ENCODE measurements around the gene SMC4.
"Not testable (repeated sequence)": the region's sequence is repeated elsewhere in the genome, so short reads cannot be mapped to it uniquely, and the experiment has no call there.

Gene SMC4

DNA sequence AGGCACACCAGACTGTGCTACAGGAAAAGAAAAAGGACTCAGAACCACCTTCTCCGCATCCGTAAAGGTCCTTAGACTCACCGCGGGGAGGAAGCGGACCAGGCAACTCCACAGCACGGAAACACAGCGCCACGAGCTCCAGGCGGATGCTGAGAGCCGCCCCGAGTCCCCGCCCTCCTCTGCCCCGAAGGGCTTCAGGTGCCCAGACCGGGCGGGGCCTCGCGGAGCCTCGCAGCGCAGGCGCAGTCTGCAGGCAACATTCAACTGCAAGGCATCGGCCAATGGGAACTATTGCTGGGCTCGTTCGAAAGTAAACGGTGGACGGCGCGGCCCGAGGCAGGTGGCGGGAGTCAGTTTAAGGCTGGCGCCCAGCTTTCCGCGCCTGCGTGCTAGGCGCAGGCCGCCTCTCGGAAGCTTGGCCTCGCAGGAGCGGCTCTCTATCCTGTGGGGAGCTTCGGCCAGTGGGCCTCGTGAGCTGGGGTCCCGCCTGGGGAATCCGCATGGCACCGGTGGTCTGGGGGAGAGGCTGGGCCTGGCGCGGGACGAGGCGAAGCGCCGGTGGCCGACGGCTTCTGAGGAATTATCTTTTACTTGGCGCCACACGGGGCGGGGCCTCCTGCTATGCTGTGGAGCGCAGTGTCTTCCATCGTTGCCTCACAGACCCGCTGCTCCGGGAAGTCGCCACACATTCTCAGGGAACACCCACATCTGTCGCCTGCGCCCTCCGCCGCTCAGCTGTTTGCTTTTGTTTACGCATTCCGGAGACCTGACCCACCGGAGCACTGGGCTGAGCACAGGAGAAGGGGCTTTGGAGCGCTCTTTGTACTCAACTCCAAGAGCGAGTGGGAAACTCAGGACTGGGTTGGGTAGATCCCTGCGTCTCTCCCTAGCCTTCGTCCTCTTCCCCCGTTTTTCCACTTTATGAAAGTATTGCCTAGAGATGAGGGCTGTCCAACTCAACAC lies 50.5 kb downstream of the SMC4 start, which contains the start of gene TRIM59:
TSS of gene TRIM59 (minus strand) at position 151 of the 963 bp plus-strand sequence. CDS start 10,603 bp downstream, outside the sequence.
- peaks cover 35% of the 10 kb centered on the region for H3K4me1 ChIP-seq (ENCODE audit: control insufficient read depth, insufficient read depth, low read length)
- H3K36me3 ChIP-seq (ENCODE audit: insufficient read depth, low read length) = peaks cover 12% of the 10 kb centered on the region
- no peaks in the 10 kb centered on the region for H3K9me3 ChIP-seq (replicated peaks; ENCODE audit: low read length)
- peak within 1 kb of the TSS; percentile 82 for H3K4me2 ChIP-seq (ENCODE audit: low read length)
- H3K4me3 ChIP-seq (ENCODE audit: low read length) = peak within 1 kb of the TSS; percentile 81
- H3K9ac ChIP-seq (ENCODE audit: low read depth, low read length) = peak within 1 kb of the TSS; percentile 81
- H3K27me3 ChIP-seq (ENCODE audit: control insufficient read depth, insufficient read depth, low read length) = no peaks in the 10 kb centered on the region

DNA sequence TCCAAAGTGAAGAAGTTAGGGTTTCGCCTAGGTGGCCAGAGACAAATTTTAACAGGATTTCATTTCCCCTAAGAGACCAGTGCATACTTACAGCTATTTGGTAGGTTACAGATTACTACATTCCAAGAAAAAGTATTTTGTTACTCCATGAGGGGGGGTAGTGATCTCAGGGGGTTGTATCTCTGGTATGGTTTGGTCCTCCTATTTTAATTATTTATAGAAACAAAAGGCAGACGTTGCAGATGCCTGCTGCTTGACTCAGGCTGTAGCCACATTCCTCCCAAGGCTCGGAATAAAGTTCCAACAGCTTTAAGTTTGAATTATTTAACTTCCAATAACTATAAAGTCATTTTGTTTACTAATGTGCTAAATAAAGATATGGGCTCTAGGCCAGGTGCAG lies 51.4 kb downstream of the SMC4 start:
- H3K9me3 ChIP-seq (replicated peaks; ENCODE audit: low read length) = no peaks in the 10 kb centered on the region
- H3K4me1 ChIP-seq (ENCODE audit: control insufficient read depth, insufficient read depth, low read length) = peaks cover 35% of the 10 kb centered on the region
- H3K36me3 ChIP-seq (ENCODE audit: insufficient read depth, low read length) = peaks cover 8% of the 10 kb centered on the region
- H3K4me2 ChIP-seq (ENCODE audit: low read length) = peak overlapping the region; percentile 82
- H3K4me3 ChIP-seq (ENCODE audit: low read length) = peak overlapping the region; percentile 81
- H3K9ac ChIP-seq (ENCODE audit: low read depth, low read length) = peak overlapping the region; percentile 81
- H3K27me3 ChIP-seq (ENCODE audit: control insufficient read depth, insufficient read depth, low read length) = no peaks in the 10 kb centered on the region

DNA sequence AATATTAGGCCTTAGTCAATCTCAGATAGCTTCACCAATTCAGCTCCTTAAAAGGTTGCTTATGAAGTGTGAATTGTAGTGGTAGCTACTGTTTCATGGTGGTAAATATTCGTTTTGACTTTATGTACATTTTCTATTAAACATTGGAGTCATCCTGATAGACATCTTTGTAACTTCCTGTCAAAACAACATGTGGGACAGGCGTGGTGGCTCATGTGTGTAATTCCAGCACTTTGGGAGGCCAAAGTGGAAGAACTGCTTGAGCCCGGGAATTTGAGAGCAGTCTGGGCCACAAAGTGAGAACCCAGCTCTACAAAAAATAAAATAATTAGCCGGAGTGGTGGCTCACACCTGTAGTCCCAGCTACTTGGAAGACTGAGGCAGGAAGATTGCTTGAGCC lies 52.2 kb downstream of the SMC4 start:
- no peak overlapping the region for H3K4me2 ChIP-seq (ENCODE audit: low read length)
- no peaks in the 10 kb centered on the region for H3K9me3 ChIP-seq (replicated peaks; ENCODE audit: low read length)
- no peak overlapping the region for H3K9ac ChIP-seq (ENCODE audit: low read depth, low read length)
- H3K27me3 ChIP-seq (ENCODE audit: control insufficient read depth, insufficient read depth, low read length) = no peaks in the 10 kb centered on the region
- peaks cover 2% of the 10 kb centered on the region for H3K36me3 ChIP-seq (ENCODE audit: insufficient read depth, low read length)
- peaks cover 33% of the 10 kb centered on the region for H3K4me1 ChIP-seq (ENCODE audit: control insufficient read depth, insufficient read depth, low read length)
- H3K4me3 ChIP-seq (ENCODE audit: low read length) = no peak overlapping the region

DNA sequence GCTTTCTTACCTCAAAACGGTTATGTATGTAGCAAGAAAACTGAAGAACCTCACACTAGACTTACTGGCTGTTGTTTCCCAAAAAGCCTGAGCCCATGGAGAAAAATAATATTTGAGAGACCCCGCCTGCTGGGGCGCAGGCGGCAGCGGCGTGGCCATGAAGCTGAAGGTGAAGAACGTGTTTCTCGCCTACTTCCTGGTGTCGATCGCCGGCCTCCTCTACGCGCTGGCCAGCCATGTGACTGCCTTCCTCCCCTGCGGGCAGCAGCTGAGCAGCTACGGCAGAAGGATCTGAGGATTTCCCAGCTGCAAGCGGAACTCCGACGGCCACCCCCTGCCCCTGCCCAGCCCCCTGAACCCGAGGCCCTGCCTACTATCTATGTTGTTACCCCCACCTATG lies 52.8 kb downstream of the SMC4 start:
- H3K27me3 ChIP-seq (ENCODE audit: control insufficient read depth, insufficient read depth, low read length); H3K9me3 ChIP-seq (replicated peaks; ENCODE audit: low read length); H3K4me2 ChIP-seq (ENCODE audit: low read length); H3K4me3 ChIP-seq (ENCODE audit: low read length); H3K36me3 ChIP-seq (ENCODE audit: insufficient read depth, low read length); H3K9ac ChIP-seq (ENCODE audit: low read depth, low read length): not testable (repeated sequence)
- peaks cover 28% of the 10 kb centered on the region for H3K4me1 ChIP-seq (ENCODE audit: control insufficient read depth, insufficient read depth, low read length)

DNA sequence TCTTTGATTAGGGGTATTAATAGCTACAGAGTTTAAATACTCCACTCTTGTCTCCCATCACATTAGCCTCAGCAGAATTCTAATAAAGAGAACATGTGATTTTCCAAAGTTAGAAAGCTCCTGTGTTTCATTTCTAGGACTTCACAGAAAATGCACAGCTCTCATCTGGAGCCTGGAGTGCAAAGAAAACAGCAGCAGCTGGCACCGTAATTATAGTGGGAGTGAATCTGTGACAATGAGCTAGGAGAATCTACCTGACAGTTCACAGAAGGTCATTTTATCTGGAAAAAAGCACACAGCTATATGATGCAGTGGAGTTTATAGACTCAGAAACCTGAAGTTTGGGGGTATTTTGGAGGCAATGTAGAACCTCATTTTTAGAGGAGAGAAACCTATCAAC lies 55.5 kb downstream of the SMC4 start:
- Histone ChIP-seq H3K9me3 (replicated peaks; ENCODE audit: low read length) (no peaks in the 10 kb centered on the region), H3K27me3 (ENCODE audit: control insufficient read depth, insufficient read depth, low read length) (peaks cover 3% of the 10 kb centered on the region), H3K4me2 (ENCODE audit: low read length) (no peak overlapping the region), H3K4me1 (ENCODE audit: control insufficient read depth, insufficient read depth, low read length) (peaks cover 17% of the 10 kb centered on the region), H3K4me3 (ENCODE audit: low read length) (no peak overlapping the region), H3K9ac (ENCODE audit: low read depth, low read length) (no peak overlapping the region), H3K36me3 (ENCODE audit: insufficient read depth, low read length) (no peaks in the 10 kb centered on the region)

DNA sequence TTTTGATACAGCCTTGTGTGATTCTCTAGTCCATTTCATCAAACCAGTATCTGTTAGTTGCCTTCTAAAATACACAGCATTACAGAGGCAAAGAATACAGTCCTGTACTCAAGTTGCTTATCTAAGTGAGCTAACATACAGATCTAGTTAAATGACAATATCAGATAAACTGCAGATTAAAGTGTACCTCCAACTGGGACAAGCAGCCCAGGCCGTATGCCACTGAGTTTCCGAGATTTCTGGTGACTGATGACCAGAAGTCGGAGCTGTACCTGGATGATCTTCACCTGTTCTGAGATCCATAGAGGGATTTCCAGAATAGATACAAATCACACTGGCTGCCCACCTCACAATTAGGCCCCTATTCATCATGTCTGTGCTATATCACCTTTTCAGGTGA lies 56.4 kb downstream of the SMC4 start:
- Histone ChIP-seq H3K4me2 (ENCODE audit: low read length) (no peak overlapping the region), H3K36me3 (ENCODE audit: insufficient read depth, low read length) (no peaks in the 10 kb centered on the region), H3K27me3 (ENCODE audit: control insufficient read depth, insufficient read depth, low read length) (peaks cover 3% of the 10 kb centered on the region), H3K4me3 (ENCODE audit: low read length) (no peak overlapping the region), H3K9ac (ENCODE audit: low read depth, low read length) (no peak overlapping the region), H3K9me3 (replicated peaks; ENCODE audit: low read length) (no peaks in the 10 kb centered on the region), H3K4me1 (ENCODE audit: control insufficient read depth, insufficient read depth, low read length) (peaks cover 9% of the 10 kb centered on the region)

DNA sequence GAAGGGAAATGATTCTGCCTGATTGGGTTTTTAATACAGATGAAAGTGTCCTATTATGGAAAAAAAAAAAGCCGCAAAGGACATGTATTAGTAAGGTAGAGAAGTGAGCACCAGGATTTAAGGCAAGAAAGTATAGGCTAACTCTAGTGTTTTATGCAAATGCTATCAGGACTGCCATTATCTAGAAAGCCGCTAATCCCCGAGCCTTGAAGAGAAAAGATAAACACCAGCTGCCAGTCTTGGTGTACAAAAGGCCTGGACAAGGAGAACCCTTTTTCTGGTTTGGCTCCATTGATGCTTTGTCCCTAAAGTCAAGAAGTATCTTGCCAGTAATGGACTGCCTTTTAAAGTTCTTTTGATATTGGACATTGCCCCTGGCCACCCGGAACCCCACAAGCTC lies 58.7 kb downstream of the SMC4 start:
- no peaks in the 10 kb centered on the region for H3K36me3 ChIP-seq (ENCODE audit: insufficient read depth, low read length)
- no peak overlapping the region for H3K9ac ChIP-seq (ENCODE audit: low read depth, low read length)
- H3K27me3 ChIP-seq (ENCODE audit: control insufficient read depth, insufficient read depth, low read length) = peaks cover 3% of the 10 kb centered on the region
- no peak overlapping the region for H3K4me3 ChIP-seq (ENCODE audit: low read length)
- H3K4me1 ChIP-seq (ENCODE audit: control insufficient read depth, insufficient read depth, low read length) = peaks cover 7% of the 10 kb centered on the region
- no peaks in the 10 kb centered on the region for H3K9me3 ChIP-seq (replicated peaks; ENCODE audit: low read length)
- no peak overlapping the region for H3K4me2 ChIP-seq (ENCODE audit: low read length)

DNA sequence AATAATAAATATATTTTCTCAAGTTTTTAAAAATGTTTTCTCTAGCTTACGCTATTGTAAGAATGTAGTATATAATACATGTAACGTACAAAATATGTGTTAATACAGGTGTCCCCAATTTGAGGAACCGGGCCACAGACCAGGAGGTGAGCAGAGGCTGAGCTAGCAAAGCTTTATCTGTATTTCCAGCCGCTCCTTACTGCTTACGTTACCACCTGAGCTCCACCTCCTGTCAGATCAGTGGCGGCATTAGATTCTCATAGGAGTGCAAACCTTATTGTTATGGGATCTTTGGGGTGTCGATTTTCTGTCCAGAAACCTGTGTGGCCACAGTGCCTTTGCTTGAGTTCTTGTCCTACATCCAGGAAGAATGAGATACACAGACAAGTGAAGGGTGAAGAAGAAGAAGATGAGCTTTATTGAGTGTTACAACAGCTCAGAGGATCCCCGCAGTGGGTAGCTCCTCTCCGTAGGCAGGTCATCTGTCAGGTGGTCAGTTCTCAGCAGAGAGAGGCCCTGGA lies 60.1 kb downstream of the SMC4 start:
- Histone ChIP-seq H3K4me2 (ENCODE audit: low read length) (no peak overlapping the region), H3K4me1 (ENCODE audit: control insufficient read depth, insufficient read depth, low read length) (peaks cover 7% of the 10 kb centered on the region), H3K27me3 (ENCODE audit: control insufficient read depth, insufficient read depth, low read length) (peaks cover 3% of the 10 kb centered on the region), H3K36me3 (ENCODE audit: insufficient read depth, low read length) (no peaks in the 10 kb centered on the region), H3K4me3 (ENCODE audit: low read length) (no peak overlapping the region), H3K9me3 (replicated peaks; ENCODE audit: low read length) (no peaks in the 10 kb centered on the region), H3K9ac (ENCODE audit: low read depth, low read length) (no peak overlapping the region)

DNA sequence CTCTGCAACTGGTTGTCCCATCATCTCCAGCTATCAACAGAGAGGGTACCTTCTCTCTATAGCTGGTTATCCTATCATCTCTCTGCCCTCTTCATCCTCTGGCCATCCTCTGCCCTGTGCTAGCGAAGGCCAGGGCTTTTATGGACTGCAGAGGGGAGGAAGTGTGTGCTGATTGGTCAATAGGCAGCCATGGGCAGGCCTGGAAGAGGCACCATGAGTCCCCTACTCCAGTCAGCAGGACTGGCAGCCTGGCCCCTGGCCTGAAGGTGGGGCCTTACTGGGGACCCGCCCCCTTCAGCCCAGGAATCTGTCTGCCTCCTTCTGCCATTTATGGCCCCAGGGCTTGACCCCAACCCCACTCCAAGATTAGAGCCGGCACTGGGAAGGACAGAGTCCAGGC lies 60.6 kb downstream of the SMC4 start:
- Histone ChIP-seq H3K4me1 (ENCODE audit: control insufficient read depth, insufficient read depth, low read length) (peaks cover 7% of the 10 kb centered on the region), H3K9me3 (replicated peaks; ENCODE audit: low read length) (no peaks in the 10 kb centered on the region), H3K36me3 (ENCODE audit: insufficient read depth, low read length) (no peaks in the 10 kb centered on the region), H3K4me2 (ENCODE audit: low read length) (no peak overlapping the region), H3K9ac (ENCODE audit: low read depth, low read length) (no peak overlapping the region), H3K27me3 (ENCODE audit: control insufficient read depth, insufficient read depth, low read length) (peaks cover 3% of the 10 kb centered on the region), H3K4me3 (ENCODE audit: low read length) (no peak overlapping the region)

DNA sequence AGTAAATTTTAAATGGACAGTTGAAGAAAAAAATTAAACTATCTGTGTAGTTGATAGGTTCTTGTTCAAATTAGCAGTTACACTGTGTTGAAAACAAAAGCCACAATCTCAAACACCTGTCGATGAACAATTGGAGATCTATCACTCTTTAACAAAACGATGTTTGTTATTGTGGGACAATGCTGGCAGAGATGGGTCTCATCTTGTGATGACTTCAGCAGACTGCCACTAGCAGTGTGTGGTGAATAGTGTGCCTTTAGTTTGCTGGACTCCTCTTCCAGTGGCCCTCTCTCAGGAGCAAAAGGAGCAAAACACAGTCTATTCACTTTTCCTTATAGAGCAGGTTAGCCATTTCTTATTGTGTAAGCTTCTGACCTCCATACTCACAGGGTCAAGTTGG lies 64.9 kb downstream of the SMC4 start:
- no peaks in the 10 kb centered on the region for H3K27me3 ChIP-seq (ENCODE audit: control insufficient read depth, insufficient read depth, low read length)

DNA sequence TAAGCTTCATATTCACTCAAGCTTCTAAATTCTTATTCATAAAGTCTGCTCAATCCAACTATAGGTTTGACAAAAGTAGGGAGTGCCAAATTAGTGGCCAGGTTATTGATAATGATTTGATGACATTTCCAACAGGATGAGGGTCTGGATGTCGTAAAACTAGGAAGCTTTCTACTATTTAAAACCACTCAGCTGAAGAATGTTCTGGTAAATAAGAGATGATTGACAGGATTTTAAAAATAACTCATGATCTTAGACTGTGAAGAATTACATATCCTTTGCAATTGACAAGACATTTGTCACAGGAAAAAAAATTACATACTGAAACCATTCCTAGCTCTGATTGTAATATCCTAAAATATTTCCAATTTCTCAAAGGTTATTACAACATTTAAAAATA lies 65.5 kb downstream of the SMC4 start:
- H3K9ac ChIP-seq (ENCODE audit: low read depth, low read length) = no peak overlapping the region
- no peaks in the 10 kb centered on the region for H3K27me3 ChIP-seq (ENCODE audit: control insufficient read depth, insufficient read depth, low read length)
- no peak overlapping the region for H3K4me2 ChIP-seq (ENCODE audit: low read length)
- no peaks in the 10 kb centered on the region for H3K9me3 ChIP-seq (replicated peaks; ENCODE audit: low read length)
- H3K4me1 ChIP-seq (ENCODE audit: control insufficient read depth, insufficient read depth, low read length) = peaks cover 7% of the 10 kb centered on the region
- no peaks in the 10 kb centered on the region for H3K36me3 ChIP-seq (ENCODE audit: insufficient read depth, low read length)
- H3K4me3 ChIP-seq (ENCODE audit: low read length) = no peak overlapping the region

More for the DNA sequence above, 64.9 kb downstream of the SMC4 start:
- Histone ChIP-seq H3K4me3 (ENCODE audit: low read length) (no peak overlapping the region), H3K4me2 (ENCODE audit: low read length) (no peak overlapping the region), H3K9me3 (replicated peaks; ENCODE audit: low read length) (no peaks in the 10 kb centered on the region), H3K36me3 (ENCODE audit: insufficient read depth, low read length) (no peaks in the 10 kb centered on the region), H3K4me1 (ENCODE audit: control insufficient read depth, insufficient read depth, low read length) (peaks cover 7% of the 10 kb centered on the region), H3K9ac (ENCODE audit: low read depth, low read length) (no peak overlapping the region)

DNA sequence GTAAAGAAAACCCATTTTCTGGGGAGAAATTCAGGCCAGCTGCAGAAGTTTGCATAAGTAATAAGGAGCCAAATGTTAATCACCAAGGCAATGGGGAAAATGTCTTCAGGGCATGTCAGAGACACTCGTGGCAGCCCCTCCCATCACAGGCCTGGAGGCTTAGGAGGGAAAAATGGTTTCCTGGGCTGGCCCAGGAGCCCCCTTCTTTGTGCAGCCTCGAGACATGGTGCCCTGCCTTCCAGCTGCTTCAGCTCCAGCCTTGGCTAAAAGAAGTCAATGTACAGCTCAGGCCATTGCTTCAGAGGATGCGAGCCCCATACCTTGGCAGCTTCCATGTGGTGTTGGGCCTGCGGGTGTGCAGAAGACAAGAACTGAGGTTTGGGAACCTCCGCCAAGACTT lies 70.7 kb downstream of the SMC4 start:
- Histone ChIP-seq H3K4me1 (ENCODE audit: control insufficient read depth, insufficient read depth, low read length) (peaks cover 29% of the 10 kb centered on the region), H3K9me3 (replicated peaks; ENCODE audit: low read length) (no peaks in the 10 kb centered on the region), H3K4me2 (ENCODE audit: low read length) (no peak overlapping the region), H3K4me3 (ENCODE audit: low read length) (no peak overlapping the region), H3K36me3 (ENCODE audit: insufficient read depth, low read length) (no peaks in the 10 kb centered on the region), H3K27me3 (ENCODE audit: control insufficient read depth, insufficient read depth, low read length) (no peaks in the 10 kb centered on the region), H3K9ac (ENCODE audit: low read depth, low read length) (no peak overlapping the region)

Measured in skeletal muscle satellite cell (primary cell).